HG02884 (cell line): ENCODE data around the gene SESN3.
"Not testable (repeated sequence)": the region's sequence is repeated elsewhere in the genome, so short reads cannot be mapped to it uniquely, and the experiment has no call there.

Source experiments
- ATAC-seq: cut with Tn5 transposase; IDR thresholded peaks from one replicate; pipeline ENCODE4 v1.9.1; 2021; ENCODE audit warnings: mild to moderate bottlenecking, moderate library complexity; ENCODE audit not compliant: unreplicated experiment

SESN3 gene

GRCh38 chr11:95251896-95252295 is 20.9 kb upstream of the SESN3 start:
- ATAC-seq = not testable (repeated sequence)

DNA sequence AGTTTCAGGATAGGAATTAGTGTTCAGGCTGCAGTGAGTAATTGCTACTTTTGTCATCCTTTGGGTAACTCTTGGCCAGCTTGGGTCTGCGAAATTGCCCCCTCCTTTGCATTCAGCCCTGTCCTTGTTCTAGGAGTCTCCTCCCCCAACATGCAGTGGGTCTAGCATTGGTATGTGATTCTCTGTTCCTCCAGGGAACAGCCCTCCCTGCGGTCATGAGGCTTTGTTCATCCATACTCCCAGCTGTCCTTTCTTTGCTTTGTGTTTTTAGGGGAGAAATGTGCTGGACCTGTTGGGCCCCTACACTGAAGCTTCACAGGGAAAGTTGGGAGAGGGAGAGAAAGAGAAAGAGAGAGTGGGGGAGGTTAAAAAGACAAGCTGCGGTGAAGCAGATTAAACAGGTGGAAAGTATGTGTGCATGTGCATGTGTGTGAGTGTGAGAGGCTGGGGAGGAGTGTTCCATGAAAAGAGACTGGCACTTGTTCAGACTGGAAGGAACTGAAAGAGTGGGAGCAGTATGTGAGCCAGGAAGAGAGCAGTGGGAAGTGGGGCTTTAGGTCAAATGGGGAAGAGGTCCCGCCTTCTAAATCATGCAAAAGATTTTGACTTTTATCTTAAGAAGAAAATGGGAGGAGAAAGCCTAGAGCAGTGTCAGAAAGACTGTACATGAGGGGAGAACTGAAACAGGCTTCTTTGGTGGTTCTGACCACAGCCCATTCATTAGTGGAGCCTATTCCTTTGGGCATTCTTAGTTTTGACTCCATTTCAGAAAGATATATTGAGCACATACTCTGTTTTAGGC is 17.9 kb upstream of the SESN3 start:
- ATAC-seq = peak; percentile 82

DNA sequence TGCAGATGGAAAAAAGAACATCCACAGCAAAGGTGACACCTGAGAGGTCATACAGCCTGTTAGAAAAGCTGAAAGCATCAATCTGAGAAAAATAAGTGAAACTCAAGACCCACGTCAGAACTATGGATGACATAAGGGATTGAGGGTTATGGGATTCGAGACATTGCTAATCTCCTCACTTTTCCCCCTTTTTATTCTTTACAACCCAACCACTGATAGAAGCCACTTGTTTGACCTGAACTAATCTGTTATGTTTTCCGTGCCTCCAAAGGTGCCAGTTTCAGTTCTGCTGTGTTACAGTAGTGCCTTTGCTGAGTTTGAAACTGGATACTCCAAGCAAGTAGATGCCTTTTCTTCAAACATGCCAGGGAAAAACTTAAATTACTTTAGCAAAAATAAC is 16.9 kb upstream of the SESN3 start:
- ATAC-seq = no peak

DNA sequence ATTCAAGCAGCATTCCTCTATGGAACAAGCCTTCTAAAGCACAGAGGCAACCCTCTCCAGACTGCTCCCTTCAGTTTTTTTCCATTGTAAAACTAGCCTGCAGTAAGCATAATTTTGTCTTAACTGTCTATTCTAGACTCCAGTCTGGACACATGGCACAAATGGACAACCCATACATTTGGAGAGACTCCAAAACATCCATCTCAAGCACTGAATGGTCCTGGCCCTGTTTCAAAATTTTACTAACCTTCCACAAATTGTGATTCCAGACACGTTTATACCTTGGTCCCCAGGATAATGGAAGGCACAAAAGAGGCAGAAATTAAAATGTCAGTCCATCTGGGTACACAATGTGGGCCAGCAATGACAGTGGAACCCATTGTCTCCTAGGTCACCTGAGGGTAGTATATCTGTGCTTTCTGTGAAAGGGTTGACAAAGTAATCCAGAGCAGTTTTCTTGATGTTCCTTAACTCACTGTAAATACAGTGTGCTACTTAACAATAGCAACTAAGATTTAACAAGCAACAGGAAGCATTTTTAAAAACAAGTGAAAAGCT is 16.2 kb upstream of the SESN3 start:
- ATAC-seq = no peak

DNA sequence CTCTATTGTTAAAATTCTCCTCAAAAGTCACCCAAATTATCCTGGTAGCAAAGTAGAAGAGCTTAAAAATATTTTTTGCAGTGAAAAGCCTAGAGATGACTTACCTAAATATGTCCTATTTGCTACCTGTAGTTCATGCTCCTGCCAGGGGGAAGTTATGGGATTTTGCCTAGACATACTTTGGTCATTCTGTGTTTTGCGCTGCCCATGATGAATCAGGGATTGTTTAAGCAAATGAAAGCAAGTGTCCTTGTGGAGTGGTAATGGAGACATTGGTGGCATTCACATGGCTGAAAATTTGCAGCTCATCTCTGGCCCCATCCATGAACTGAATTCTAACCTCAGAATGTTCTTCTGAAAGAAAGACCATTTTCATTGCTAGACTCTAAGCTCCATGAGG is 14.6 kb upstream of the SESN3 start:
- no peak for ATAC-seq

DNA sequence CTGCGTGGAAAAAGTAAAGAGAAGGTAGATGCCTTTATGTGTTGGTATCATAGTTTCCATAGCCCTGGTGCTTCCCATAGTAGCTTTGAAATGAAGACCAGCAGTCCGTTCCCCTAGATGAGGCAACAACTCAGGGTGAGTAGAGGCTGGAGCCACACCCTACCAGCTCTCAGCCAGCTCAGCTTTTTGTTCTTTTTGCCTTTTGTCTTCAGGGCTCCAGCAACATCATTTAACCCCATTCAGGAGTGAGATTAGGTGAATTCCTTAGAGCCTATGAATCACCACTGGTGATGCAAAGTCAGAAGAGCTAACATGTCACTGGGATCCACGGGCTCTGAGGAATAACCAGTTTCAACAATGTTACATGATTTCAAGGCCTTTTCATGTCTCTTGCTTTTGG is 14.0 kb upstream of the SESN3 start:
- ATAC-seq = no peak

GRCh38 chr11:95243673-95244072 is 12.7 kb upstream of the SESN3 start:
- ATAC-seq = no peak

GRCh38 chr11:95242845-95243605 is 12.0 kb upstream of the SESN3 start:
- ATAC-seq = no peak

GRCh38 chr11:95242091-95242844 is 11.3 kb upstream of the SESN3 start:
- ATAC-seq = peak; percentile 33

DNA sequence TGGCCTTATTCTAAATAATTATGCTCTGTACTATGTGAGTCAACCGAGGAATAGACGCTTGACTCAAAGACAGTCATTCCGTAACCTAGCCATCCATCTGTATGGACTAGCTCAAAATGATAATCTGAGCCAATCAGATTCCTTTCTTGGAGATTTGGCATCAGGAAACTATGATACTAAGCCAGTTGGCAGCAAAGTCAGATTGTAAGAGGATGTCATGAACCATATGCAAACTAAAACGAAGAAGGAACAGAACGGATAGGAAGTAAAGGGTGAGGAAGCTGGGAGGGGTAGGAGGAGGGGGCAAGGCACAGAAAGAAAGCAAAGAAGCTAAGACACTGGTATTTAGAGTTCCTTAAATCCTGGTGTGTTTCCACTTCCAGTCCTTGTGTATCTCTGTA is 10.7 kb upstream of the SESN3 start:
- peak; percentile 86 for ATAC-seq

DNA sequence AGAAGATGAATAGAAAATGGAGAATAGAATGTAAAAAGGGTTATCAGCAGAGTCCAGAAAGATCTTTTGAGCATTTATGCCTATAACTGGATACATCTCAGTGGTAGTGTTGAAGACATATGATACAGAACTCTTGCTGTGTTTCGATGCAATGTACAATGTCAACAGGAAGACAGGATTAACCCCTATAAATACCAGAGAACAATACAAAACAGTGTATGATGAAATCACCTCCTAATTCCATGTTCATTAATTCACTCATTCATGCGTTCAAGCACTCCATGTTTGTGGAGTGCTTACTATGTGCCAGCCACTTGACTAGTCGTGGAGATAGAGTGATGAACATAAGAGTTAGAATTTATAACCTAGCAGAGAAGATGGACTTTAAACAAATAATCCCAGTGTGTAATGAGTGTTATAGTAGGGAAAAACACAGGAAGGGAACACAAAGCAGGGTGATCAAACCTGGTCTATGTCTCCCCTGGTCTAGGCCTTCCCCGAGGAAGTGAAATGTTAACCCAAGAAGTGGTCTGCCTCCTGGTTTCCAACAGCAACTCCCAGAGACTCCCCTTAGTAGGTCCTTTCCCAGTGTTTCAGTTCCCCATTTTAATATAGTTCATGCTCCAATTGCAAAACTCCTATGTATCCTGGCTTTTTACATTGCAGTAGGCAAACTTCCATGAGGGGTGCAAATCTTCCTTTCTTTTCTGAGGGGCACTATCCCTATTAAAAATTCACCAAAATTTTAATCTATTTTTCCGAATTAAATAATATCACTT is 9.1 kb upstream of the SESN3 start:
- ATAC-seq = no peak

GRCh38 chr11:95232666-95233065 is 1.7 kb upstream of the SESN3 start:
- ATAC-seq = no peak

DNA sequence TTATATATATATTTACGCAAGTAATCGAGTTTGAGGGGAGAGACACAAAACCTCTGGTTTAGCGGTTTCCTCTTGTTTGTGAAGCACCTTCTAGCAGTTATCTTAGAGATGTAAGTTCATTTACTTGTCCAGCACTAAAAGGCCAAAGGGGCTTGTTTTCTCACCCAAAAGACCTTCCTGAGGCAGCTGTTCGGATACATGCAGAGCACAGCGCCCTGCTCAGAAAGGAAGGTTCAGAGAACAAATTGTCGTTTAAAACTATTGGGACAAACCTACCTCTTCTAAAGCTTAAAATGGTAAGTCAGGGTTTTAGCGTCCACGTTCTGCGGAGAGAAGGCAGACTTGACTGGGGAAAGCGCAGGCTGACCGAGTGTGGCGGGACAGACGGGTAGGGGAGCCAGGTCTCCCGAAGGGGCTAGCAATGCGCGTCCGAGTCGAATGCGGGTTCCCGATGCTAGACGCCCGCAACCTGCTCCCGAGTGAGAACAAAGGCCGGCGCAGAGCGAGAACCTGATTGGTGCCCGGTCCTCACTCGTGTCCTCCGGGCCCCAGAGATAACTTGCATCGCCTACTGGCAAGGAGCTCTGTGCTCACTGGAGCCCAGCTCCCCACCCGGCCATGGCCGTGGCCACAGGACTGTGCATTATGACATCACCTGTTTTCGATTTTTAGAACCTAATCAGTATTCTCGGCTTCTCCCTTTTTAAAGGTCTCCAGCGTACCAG is 1.0 kb upstream of the SESN3 start:
- peak; percentile 21 for ATAC-seq

- ATAC-seq = peak; percentile 11
Observed at GRCh38 chr11:95230810-95231126, 234 bp downstream of the SESN3 start.

DNA sequence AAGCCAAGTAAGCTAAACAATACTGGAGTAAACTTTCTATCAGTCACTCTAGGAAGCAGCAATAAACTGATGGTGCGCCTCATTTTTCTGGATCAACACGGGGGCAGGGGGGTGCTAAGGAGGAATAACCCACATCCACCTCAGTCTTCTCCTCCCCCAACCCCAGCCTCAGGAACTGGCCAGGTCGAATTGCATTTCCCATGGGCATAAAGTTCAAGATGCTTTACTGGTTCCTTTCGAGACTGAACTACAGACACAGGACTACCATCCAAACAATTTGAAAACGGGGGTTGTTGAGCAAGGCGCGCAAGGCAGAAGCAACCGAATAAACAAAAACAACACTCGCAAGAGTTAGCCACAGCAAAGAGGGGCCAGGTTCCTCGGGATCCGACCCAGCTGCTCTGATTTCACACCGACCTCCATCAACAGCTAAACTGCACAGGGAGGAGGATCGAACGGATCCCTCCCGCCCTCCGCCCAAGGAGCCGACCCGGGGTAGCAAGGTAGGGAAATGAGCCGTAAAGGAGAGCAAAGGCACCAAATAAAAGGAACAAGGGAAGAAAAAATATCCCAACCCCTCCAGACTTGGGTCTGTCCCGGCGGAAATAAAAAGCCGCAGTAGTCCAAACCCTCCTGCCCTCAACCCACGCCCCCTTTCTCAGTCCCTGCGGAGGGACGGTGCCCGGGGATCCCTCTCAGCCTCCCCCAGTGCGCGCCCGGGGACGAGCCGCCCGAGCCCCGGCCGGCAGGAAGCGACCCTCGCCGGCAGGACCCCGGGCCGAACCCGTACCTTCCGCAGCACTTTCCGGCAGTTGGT is 801 bp downstream of the SESN3 start:
- ATAC-seq = no peak

- ATAC-seq = no peak
Observed at GRCh38 chr11:95229199-95229992, 1.6 kb downstream of the SESN3 start.

DNA sequence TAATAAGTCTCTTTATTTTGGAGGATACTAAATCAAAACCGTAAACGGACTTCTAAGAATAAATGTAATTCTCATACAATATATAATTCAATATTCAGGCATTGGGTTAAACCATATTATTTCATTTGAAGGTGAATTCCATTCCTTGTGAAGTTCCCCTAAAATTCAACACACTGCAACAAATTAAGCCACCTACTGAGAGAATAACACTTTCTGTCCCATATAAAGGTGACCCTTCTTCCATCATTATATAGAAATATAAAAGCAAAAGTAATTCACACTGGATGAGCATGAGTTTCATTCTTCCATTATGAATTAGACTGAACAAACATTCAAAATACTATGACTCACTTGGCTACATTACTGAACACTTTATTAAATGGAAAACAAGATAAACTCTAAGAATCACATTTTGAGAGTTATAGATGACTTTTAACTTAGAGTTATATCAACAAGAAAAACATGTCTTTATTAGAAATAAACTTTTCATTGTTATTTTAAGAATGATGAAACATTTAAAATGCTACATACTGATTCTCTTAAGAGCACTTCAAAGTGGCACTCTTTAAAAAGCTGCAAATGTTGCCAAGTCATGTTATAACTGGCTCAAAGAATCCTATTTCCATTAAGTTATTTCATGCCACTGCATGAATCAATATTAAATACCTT is 2.8 kb downstream of the SESN3 start:
- no peak for ATAC-seq

GRCh38 chr11:95227060-95227459 is 3.9 kb downstream of the SESN3 start:
- ATAC-seq = not testable (repeated sequence)
